KMS-11 (cell line): ENCODE measurements around the gene SYVN1.

Experiments
- H2AFZ ChIP-seq: fragments of 200-600 bp; sonication (generic); 2 replicates; pipeline ENCODE4 v1.6.1; 2016; ENCODE audit warnings: antibody characterized with exemption, mixed run types, low read depth
- H3K27ac ChIP-seq: fragments of 200-600 bp; sonication (generic); 2 replicates; pipeline ENCODE4 v1.6.1; 2016; ENCODE audit warnings: mild to moderate bottlenecking, mixed run types
- H3K27me3 ChIP-seq: fragments of 200-600 bp; sonication (generic); 2 replicates; pipeline ENCODE4 v1.6.1; 2017; ENCODE audit warnings: mild to moderate bottlenecking, low read depth, mixed run types, moderate library complexity; ENCODE audit not compliant: insufficient read depth
- H3K36me3 ChIP-seq: fragments of 200-600 bp; sonication (generic); 2 replicates; pipeline ENCODE4 v1.6.1; 2017; ENCODE audit warnings: mild to moderate bottlenecking, mixed run types; ENCODE audit not compliant: insufficient read depth
- H3K4me1 ChIP-seq: fragments of 200-600 bp; sonication (generic); 2 replicates; pipeline ENCODE4 v1.6.1; 2016; ENCODE audit warnings: mild to moderate bottlenecking, low read depth, mixed run types; ENCODE audit not compliant: poor library complexity, severe bottlenecking
- H3K4me2 ChIP-seq: fragments of 200-600 bp; sonication (generic); 2 replicates; pipeline ENCODE4 v1.7.0; 2016; ENCODE audit warnings: mild to moderate bottlenecking, mixed run types
- H3K4me3 ChIP-seq: fragments of 200-600 bp; sonication (generic); IDR thresholded peaks from 2 replicates; pipeline ENCODE4 v1.6.1; 2017; ENCODE audit warnings: low read depth, low read length, mixed read lengths; ENCODE audit not compliant: insufficient read depth
- H3K79me2 ChIP-seq: fragments of 200-600 bp; sonication (generic); 2 replicates; pipeline ENCODE4 v1.6.1; 2016; ENCODE audit warnings: low read depth, mixed run types; ENCODE audit not compliant: insufficient read depth
- H3K9ac ChIP-seq: fragments of 200-600 bp; sonication (generic); 2 replicates; pipeline ENCODE4 v1.6.1; 2016; ENCODE audit warnings: mild to moderate bottlenecking, mixed run types
- H4K20me1 ChIP-seq: fragments of 200-600 bp; sonication (generic); 2 replicates; pipeline ENCODE4 v1.6.1; 2016; ENCODE audit warnings: mild to moderate bottlenecking, mixed run types; ENCODE audit not compliant: insufficient read depth
- TF ChIP-seq, protein P1 (sequence below): fragments of 200-600 bp; sonication (generic); conservative IDR thresholded peaks from 2 replicates; pipeline ENCODE4 v1.6.1; 2017; ENCODE audit warnings: low read depth, mild to moderate bottlenecking, antibody characterized with exemption, low read length, moderate library complexity, mixed read lengths

The SYVN1 gene

DNA sequence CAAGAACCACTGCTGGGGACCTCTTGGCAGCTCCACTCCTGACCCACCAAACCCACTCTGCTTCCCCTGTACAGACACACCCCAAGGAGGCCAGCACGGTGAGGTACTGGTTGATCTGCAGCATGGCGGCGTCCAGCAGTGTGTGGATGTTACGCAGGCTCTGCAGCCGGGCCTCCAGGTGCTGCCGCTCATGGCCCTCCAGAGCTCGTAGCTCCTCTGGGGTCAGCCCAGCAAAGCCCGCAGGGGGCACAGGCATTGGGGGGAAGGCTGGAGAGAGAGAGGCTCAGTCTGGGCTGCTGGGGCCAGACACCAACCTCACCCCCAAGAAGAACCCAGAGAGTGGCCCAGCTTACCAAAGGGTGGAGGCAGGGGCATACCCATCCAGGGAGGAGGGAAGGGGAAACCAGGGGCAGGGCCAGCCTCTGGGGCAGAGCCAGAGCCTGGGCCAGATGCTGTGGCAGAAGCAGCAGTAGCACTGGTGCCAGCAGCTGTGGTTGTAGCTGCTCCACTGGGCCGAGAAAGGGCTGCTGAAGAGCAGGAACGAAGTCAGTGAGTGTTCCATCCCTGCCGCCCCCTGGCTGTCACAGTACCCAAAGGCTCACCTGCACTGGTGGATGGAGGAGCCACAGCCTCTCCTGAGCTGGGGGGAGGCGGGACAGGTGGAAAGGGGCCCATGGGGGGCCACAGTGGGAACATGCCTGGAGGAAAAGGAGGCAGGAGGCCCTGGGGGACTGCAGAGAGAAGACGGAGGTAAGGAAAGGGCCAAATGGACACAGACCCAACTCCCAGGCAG, 4.5 kb downstream of the SYVN1 start:
- H2AFZ ChIP-seq = no peak overlapping the region
- no peak overlapping the region for H3K9ac ChIP-seq
- peaks cover 14% of the 10 kb centered on the region for H3K79me2 ChIP-seq
- no peak overlapping the region for H3K27ac ChIP-seq
- H3K4me2 ChIP-seq = no peak overlapping the region
- peaks cover 14% of the 10 kb centered on the region for H3K4me1 ChIP-seq
- no peaks in the 10 kb centered on the region for H4K20me1 ChIP-seq
- no peaks in the 10 kb centered on the region; the same call in 1 of the 2 replicates for H3K36me3 ChIP-seq
- no peaks in the 10 kb centered on the region for H3K27me3 ChIP-seq
- TF ChIP-seq, protein P1, sequence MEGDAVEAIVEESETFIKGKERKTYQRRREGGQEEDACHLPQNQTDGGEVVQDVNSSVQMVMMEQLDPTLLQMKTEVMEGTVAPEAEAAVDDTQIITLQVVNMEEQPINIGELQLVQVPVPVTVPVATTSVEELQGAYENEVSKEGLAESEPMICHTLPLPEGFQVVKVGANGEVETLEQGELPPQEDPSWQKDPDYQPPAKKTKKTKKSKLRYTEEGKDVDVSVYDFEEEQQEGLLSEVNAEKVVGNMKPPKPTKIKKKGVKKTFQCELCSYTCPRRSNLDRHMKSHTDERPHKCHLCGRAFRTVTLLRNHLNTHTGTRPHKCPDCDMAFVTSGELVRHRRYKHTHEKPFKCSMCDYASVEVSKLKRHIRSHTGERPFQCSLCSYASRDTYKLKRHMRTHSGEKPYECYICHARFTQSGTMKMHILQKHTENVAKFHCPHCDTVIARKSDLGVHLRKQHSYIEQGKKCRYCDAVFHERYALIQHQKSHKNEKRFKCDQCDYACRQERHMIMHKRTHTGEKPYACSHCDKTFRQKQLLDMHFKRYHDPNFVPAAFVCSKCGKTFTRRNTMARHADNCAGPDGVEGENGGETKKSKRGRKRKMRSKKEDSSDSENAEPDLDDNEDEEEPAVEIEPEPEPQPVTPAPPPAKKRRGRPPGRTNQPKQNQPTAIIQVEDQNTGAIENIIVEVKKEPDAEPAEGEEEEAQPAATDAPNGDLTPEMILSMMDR = no peak
- H3K4me3 ChIP-seq = no peak overlapping the region

DNA sequence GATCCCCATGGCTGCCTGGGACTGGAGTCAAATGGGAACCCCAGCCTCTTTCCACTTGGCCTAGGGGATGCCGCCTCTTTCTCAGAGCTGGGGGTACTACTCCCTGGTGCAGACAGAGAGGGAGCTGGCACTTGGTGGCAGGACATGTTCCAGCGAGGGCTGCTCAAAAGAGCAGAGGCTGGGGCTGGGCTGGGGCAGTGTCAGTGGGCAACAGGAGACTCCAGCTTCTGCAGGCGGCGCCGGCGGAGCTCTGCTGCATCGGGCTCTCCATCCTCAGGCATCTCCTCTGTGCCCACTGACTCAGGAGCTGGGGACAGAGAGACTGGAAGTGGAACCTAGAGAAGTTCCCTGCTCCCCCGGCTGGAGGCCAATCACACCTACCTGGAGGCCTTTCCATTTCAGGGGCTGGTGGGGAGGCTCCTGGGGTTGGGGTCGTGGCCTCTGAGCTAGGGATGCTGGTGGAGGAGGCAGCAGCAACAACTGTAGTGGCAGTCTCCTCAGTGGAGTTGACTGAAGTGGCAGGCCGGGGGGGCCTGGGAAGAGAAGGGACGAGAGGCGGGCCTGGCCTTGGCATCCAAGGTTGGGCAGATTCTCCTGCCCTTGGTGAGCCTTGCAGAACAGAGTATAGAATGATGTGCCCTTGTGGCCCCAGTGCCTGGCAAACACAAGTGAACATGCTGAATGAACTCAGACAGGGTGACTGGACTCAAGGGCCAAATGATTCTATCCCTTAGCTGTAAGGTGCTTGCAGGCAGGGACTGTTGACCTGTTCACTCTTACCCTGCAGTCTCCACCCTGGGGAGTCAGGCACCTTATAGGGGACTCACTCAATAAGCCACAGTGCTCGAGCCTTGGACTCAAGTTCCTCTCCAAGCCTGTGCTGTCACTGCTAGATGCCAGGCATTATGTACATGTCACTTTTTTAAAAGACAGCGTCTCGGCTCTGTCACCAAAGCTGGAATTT, 5.9 kb downstream of the SYVN1 start:
- no peak overlapping the region for H3K4me2 ChIP-seq
- H3K4me1 ChIP-seq = peaks cover 20% of the 10 kb centered on the region
- H4K20me1 ChIP-seq = no peaks in the 10 kb centered on the region
- H3K9ac ChIP-seq = no peak overlapping the region
- H2AFZ ChIP-seq = no peak overlapping the region
- no peak overlapping the region for H3K27ac ChIP-seq
- H3K79me2 ChIP-seq = peaks cover 19% of the 10 kb centered on the region
- no peak overlapping the region for H3K4me3 ChIP-seq
- TF ChIP-seq, protein P1 = no peak
- no peaks in the 10 kb centered on the region; the same call in 1 of the 2 replicates for H3K36me3 ChIP-seq
- H3K27me3 ChIP-seq = no peaks in the 10 kb centered on the region

DNA sequence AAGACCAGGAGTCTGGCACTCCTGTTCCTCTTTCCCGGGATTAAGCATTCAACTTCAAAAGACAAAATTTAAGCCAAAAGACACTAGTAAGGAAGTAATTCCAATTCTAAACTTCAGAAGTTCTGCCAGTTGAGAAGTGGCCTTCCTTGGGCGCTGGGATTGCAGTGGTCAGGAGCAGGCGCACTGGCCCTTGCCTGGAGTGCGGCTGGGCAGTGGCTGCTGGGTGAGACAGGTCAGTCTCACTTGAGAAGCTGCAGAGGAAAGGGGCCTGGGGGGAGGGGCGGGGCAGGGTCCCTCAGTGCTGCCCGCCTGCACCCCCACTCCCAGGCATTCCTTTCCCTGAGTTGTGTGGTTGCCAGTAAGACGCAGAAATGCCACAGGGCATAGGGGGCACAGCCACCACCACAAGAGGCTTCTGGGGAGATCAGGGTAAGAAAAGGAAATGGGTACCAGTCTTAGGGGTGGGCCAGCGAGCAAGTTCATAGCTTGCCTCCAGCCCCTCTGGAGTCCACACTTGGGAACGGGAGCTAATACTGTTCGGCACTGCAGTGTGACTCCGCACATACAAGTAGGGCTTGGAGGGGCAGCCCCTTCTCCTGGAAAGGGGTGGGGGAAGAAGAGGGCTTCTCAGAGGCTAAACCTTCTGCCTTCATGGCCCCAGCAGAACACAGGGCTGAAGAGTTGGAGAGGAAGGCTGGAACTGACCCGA, 6.7 kb downstream of the SYVN1 start:
- Histone ChIP-seq H3K27me3 (no peaks in the 10 kb centered on the region), H3K4me3 (no peak overlapping the region), H3K27ac (no peak overlapping the region), H2AFZ (no peak overlapping the region), H3K36me3 (no peaks in the 10 kb centered on the region; the same call in 1 of the 2 replicates), H3K4me1 (peaks cover 20% of the 10 kb centered on the region), H4K20me1 (no peaks in the 10 kb centered on the region), H3K4me2 (no peak overlapping the region), H3K79me2 (peaks cover 19% of the 10 kb centered on the region), H3K9ac (no peak overlapping the region)
- TF ChIP-seq, protein P1 = no peak

DNA sequence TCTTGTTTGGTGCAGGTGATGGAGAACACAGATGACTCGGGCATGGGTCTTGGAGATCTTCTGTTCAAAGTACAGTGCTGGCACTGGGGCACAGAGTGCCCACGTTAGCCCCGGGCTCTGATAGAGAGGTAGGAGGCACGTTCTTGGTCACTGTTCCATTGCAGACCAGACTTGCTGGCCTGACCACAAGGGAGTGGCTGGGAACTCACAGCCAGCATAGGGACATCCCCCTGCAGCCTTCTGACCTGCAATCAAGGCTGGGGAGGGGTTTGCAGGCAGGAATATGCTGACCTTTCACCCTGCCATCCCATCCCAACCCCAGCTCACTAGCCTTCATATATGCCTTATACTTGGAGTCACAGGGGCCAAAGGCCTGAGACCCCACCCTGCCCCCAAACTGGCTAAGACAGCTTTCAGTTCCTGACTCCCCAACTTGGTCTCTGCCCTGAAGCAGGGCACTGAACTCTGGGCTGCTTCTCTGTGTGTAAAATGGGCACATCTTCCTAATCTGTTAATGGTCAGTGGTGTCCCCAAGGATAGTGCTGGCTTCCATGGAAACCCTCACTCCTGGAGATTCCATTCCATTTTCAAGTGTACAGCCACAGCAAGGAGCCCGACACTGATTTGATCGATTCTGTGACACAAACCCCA, 7.6 kb downstream of the SYVN1 start:
- peaks cover 13% of the 10 kb centered on the region for H3K4me1 ChIP-seq
- H3K27me3 ChIP-seq = no peaks in the 10 kb centered on the region
- no peaks in the 10 kb centered on the region; the same call in 1 of the 2 replicates for H3K36me3 ChIP-seq
- no peak overlapping the region for H3K4me2 ChIP-seq
- no peak overlapping the region for H3K9ac ChIP-seq
- no peaks in the 10 kb centered on the region for H4K20me1 ChIP-seq
- H3K4me3 ChIP-seq = no peak overlapping the region
- TF ChIP-seq, protein P1 = no peak
- no peak overlapping the region for H2AFZ ChIP-seq
- peaks cover 21% of the 10 kb centered on the region for H3K79me2 ChIP-seq
- no peak overlapping the region for H3K27ac ChIP-seq
